Astrocyte of the cerebellum (primary cell): ENCODE results near the gene SUCLA2.
A peak's percentile ranks its signal among the peaks of the same experiment; 100 is the strongest.

Experiments used
- DNase-seq: peaks from one replicate; pipeline ENCODE4 v3.0.0-alpha.2; 2011; ENCODE audit warnings: low read depth
- H3K4me3 ChIP-seq: 2 replicates; pipeline ENCODE4 v1.5.1; 2011; ENCODE audit warnings: mild to moderate bottlenecking, low read depth, low read length, moderate library complexity
- CTCF ChIP-seq: IDR thresholded peaks from 2 replicates; pipeline ENCODE4 v1.5.1; 2012; ENCODE audit warnings: low read length, low read depth, moderate library complexity, mild to moderate bottlenecking; ENCODE audit errors: missing control alignments
- in situ Hi-C: cut with HindIII; loops from 2 replicates; pipeline ENCODE4 v1.10.0; 2017; ENCODE audit warnings: low sequenced_read_pairs

SUCLA2 gene

GRCh38 chr13:47929156-47929555 lies 71.9 kb downstream of the SUCLA2 start:
- H3K4me3 ChIP-seq, result no peak overlapping the region
- in situ Hi-C loops, result no loop called here
- TF ChIP-seq CTCF, result no peak
- no peak for DNase-seq

GRCh38 chr13:47917022-47917574 lies 84.0 kb downstream of the SUCLA2 start:
- no peak for DNase-seq
- TF ChIP-seq CTCF, result no peak

DNA sequence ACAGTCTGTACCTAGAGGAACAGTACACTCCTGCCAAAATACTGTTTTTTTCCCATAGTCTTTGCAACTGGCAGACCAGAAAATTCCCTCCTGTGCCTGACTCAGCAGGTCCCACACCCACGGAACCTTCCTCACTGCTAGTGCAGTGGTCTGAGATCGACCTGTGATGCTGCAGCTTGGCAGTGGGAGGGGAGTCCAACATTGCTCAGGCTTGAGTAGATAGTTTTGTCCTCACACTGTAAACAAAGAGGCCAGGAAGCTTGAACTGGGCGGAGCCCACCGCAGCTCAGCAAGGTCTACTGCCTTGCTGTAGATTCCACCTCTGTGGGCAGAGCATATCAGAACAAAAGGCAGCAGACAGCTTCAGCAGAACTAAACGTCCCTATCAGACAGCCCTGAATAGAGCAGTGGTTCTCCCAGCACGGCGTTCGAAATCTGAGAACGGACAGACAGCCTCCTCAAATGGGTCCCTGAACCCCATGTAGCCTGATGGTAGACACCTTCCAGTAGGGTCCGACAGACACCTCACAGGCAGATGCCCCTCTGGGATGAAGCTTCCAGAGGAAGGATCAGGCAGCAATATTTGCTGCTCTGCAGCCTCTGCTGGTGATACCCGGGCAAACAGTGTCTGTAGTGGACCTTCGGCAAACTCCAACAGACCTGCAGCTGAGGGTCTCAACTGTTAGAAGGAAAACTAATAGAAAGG lies 92.7 kb downstream of the SUCLA2 start:
- TF ChIP-seq CTCF, result no peak
- in situ Hi-C loops, result no loop called here
- peak; percentile 26 for DNase-seq
- no peak overlapping the region for H3K4me3 ChIP-seq

More at GRCh38 chr13:47917022-47917574, 84.0 kb downstream of the SUCLA2 start:
- no peak overlapping the region for H3K4me3 ChIP-seq
- in situ Hi-C loops, result no loop called here

DNA sequence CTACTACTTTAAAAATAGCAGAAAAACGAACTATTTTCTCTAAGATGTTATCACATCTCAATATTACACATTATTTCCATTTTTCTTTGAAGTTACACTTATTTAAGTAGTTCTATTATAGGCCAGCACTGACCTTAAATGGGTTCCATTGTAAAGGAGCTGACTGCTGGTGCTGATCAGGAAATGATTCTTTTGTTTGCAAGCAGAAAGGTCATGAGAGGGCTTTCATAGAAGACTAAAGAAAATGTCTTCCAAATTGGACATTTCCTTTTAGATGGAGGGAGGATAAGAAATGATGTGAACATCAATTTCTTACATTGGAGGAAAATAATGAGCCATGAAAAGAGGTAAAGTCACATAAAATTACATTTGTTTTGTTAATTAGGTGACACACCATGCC lies 96.2 kb downstream of the SUCLA2 start:
- TF ChIP-seq CTCF, result no peak
- no peak overlapping the region for H3K4me3 ChIP-seq
- in situ Hi-C loops, result no loop called here
- no peak for DNase-seq

DNA sequence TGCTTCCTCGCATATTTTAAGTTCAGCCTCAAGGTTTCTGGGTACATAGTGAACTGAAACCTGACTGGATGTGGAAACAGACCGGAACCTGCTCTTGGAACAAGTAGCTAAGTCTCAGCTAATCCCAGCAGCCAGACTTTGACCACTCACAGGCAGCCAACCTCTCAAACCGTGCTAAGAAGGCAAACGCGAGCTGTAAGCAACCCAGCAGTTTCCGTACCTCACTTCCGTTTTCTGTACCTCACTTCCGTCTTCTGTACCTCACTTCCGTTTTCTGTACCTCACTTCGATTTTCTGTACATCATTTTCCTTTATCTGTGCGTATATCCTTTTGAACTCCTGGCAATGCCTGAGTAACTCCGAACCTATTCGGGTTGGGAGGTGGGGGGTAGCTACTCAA lies 96.8 kb downstream of the SUCLA2 start:
- in situ Hi-C loops, result no loop called here
- TF ChIP-seq CTCF, result no peak
- DNase-seq, result no peak
- H3K4me3 ChIP-seq, result no peak overlapping the region

DNA sequence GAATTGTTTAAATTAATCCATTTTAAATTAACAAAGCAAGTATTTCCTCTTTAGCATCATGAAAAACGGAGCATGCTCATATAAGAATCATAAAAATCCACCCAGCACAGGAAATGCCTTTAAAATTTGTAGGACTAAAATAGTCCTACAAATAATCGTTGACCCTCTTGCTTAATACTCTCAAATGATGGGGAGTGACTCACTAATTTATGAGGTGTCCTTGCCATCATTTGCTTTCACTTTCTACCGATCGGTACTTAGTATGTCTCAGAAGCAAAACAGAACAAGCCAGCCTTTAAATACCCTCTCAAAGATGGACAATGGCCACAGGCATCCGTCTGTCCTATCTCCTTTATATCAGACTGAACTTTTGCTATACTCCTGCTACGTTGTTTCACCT lies 97.2 kb downstream of the SUCLA2 start:
- in situ Hi-C loops, result no loop called here
- no peak overlapping the region for H3K4me3 ChIP-seq
- DNase-seq, result peak; percentile 31
- no peak for TF ChIP-seq CTCF
